Measurements from ENCODE around the gene CAMK1D.

Gene CAMK1D

DNA sequence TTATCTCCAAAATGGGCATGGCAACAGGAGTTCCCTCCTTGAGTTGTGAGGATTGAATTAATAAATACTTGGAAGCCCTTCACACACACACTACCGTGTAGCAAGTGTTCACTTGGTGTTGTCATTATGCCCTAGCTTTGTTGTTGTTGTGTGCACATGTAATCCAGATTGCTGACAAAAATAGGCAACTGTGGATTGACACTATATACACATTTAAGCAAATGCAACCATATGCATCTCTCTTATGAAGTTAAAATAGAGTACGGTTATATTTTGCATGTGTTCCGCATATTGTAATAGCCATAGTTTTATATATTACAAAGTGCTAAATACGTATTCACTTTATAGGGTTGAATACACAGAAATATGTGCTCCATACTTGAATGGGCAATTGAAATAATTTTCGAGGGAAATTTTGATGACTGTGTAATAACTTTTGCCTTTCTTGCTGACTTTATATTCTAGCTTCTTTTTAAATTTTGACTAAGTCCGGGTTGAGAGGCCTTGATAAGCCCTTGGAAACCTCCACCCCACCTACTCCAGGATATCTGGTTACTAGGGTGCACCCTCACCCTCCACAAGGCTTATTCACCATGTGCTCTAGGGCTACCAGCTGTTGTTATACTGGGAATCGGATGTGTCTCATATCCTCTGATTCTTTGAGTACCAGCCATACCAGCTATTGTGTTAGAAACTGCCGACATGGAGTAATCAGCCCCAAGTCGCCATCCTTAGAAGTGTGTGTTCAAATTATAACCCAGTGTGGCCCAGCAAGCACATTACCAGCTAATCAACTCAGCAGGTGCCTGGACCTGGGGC is 265.0 kb downstream of the CAMK1D start:
- in situ Hi-C loops (cut with HindIII; ENCODE audit: low pct_ligation_motif_present, low pct_unique_long_range_greater_than_20kb, low sequenced_read_pairs), result no loop called here
- DNase-seq, result no peak

- DNase-seq, result no peak
Observed at GRCh38 chr10:12615296-12616220, 266.2 kb downstream of the CAMK1D start.

DNA sequence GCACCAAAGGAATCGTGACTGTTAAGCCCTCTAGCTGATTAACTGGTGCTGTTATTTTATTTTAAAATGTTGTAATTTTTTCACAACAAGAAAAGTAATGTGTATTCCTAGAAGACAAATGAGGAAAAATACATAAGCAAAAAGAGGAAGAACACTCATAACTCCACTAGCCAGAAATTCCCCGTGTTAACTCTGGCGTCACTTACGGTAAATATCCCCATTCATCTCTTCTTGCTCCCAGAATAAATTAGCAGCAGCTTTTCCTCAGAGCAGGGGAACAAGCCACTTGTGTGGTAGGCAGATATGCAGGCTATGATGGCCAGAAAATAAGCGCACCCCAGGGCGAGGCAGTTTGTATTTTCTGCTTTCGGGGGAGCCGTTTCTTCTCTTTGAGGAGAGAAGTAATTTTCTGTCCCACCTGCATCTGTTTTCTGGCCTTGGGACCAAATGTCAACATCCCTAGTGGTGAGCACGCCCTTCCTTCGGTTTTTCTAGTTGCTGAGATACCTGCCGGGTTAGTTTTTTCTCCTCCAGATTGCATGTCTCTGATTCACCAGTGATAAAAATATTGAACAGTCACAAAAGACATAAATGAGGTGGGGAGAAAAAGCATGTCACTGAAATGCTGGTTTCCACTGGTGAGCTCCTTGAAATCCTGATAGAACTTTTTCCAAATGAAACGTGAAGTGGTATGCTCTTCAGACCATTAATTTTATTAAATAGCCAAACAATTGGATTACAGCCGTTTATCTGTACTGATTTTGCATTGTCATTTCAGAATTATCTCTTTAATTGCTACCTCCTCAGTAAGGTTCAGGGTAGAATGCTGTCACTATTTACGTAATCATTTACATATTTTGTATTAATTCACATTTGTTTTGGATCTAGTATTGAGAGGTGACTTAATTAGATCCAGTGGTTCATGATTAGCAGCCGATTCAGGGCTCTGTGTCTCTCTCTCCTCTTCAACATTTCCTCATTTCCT is 268.1 kb downstream of the CAMK1D start:
- in situ Hi-C loops (cut with HindIII; ENCODE audit: low pct_ligation_motif_present, low pct_unique_long_range_greater_than_20kb, low sequenced_read_pairs), result no loop called here
- DNase-seq, result no peak

More at GRCh38 chr10:12615296-12616220, 266.2 kb downstream of the CAMK1D start:
- in situ Hi-C loops (cut with HindIII; ENCODE audit: low pct_ligation_motif_present, low pct_unique_long_range_greater_than_20kb, low sequenced_read_pairs), result no loop called here

- in situ Hi-C loops (cut with HindIII; ENCODE audit: low pct_ligation_motif_present, low pct_unique_long_range_greater_than_20kb, low sequenced_read_pairs), result no loop called here
- no peak for DNase-seq
Observed at GRCh38 chr10:12622016-12622415, 272.7 kb downstream of the CAMK1D start.

- no peak for DNase-seq
- in situ Hi-C loops (cut with HindIII; ENCODE audit: low pct_ligation_motif_present, low pct_unique_long_range_greater_than_20kb, low sequenced_read_pairs), result no loop called here
Observed at GRCh38 chr10:12622691-12623090, 273.3 kb downstream of the CAMK1D start.

DNA sequence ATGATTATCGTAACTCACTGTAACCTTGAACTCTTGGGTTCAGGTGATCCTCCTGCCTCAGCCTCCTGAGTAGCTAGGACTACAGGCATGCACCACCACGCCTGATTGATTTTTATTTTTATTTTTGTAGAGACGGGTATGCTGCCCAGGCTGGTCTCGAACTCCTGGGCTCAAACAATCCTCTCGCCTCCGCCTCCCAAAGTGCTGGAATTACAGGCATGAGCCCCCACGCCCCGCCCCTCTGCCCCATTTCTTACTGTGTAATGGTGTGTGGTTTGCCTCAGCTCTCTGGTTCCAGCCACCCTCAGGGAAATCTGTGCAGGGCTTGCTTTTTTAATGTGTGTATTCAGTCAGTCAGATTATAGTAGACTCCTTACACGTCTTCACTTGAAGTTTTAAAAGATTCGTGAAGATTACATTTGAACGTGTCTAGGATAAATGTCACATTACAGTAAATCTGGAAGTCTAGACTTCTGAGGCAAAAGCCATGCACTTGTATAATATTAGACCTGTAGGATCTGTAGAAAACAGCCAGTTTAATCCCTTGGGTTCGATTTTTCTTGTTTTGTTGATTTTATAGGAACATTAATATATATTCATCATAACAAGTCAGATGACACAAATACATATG is 276.2 kb downstream of the CAMK1D start:
- in situ Hi-C loops (cut with HindIII; ENCODE audit: low pct_ligation_motif_present, low pct_unique_long_range_greater_than_20kb, low sequenced_read_pairs), result no loop called here
- DNase-seq, result no peak

- peak; percentile 22 for DNase-seq
- in situ Hi-C loops (cut with HindIII; ENCODE audit: low pct_ligation_motif_present, low pct_unique_long_range_greater_than_20kb, low sequenced_read_pairs), result no loop called here
Observed at GRCh38 chr10:12628153-12628552, 278.8 kb downstream of the CAMK1D start.

GRCh38 chr10:12628964-12629766 is 279.8 kb downstream of the CAMK1D start:
- in situ Hi-C loops (cut with HindIII; ENCODE audit: low pct_ligation_motif_present, low pct_unique_long_range_greater_than_20kb, low sequenced_read_pairs), result no loop called here
- peak; percentile 35 for DNase-seq

DNA sequence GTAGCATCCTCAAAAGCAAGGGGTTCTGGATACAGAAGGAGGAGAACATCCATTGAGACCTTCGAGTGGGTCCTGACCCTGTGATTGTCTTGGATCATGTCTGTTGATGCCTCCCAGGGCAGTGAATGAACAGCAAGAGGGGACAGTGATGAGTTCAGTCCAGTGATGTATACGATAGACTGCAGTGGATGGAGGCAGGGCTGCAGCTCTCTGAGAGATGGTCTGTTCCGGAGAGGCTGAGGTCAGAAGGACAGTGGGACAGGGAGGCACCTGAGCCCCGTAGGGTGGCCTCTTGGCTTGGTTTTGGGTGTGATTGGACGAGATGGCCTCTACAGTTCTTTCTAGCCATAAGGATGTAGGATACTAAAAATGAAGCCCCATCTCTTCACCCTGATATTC is 280.4 kb downstream of the CAMK1D start:
- in situ Hi-C loops (cut with HindIII; ENCODE audit: low pct_ligation_motif_present, low pct_unique_long_range_greater_than_20kb, low sequenced_read_pairs), result no loop called here
- DNase-seq, result no peak

DNA sequence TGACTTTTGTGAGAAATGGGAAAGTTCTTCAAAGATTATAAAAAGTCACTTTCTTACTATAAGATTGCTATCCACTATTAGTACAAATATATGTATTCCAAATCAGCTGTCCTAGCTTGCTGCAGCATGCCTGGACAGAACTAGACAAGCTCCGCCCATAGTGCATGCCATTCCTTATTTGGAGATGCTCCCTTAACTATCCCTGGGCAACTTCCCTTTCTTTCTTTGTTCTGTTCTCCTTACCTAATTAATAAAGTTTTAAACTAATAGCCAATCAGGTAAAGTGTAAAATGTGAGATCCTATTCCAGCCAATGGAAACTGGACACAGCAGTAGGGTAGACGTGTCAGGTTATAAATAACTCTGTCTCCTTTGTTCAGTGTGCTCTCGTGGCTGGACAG is 281.9 kb downstream of the CAMK1D start:
- DNase-seq, result peak; percentile 14

DNA sequence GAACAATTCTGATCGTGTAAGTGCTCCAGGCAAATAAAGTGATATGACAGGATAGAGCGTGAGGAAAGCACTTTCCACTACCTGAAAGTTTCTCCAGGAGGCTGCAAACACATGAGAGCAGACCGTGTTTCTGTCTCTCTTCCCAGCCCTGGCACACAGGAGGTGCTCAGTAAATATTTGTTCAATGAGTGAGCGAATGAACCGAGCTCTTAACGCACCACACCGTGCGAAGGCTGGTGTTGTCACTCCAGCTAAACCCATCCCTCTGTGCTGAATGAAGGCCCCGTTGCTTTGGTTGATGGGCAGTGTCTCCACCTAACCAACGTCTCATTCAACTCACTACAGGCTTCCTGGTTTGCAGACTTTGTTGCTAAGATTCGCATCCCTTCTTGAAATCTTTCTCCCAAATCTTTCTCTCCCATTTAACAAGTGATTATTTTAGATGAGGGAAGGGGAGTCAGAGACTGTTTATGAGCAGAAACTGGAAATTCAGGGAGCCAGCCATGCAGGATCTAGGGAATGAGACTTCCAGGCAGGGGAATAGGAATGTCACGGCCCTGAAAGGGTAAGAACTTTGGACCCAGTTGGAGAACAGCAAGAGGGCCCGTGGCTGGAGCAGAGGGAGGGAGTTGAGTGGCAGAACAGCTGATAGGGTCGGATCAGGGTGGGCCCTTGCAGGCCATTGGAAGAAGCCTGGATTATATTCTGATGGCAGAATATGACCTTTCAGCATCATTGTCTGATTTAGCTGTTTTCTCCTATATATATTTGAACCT is 282.6 kb downstream of the CAMK1D start:
- no peak for DNase-seq
- in situ Hi-C loops (cut with HindIII; ENCODE audit: low pct_ligation_motif_present, low pct_unique_long_range_greater_than_20kb, low sequenced_read_pairs), result no loop called here

More for the DNA sequence above, 281.9 kb downstream of the CAMK1D start:
- in situ Hi-C loops (cut with HindIII; ENCODE audit: low pct_ligation_motif_present, low pct_unique_long_range_greater_than_20kb, low sequenced_read_pairs), result no loop called here

DNA sequence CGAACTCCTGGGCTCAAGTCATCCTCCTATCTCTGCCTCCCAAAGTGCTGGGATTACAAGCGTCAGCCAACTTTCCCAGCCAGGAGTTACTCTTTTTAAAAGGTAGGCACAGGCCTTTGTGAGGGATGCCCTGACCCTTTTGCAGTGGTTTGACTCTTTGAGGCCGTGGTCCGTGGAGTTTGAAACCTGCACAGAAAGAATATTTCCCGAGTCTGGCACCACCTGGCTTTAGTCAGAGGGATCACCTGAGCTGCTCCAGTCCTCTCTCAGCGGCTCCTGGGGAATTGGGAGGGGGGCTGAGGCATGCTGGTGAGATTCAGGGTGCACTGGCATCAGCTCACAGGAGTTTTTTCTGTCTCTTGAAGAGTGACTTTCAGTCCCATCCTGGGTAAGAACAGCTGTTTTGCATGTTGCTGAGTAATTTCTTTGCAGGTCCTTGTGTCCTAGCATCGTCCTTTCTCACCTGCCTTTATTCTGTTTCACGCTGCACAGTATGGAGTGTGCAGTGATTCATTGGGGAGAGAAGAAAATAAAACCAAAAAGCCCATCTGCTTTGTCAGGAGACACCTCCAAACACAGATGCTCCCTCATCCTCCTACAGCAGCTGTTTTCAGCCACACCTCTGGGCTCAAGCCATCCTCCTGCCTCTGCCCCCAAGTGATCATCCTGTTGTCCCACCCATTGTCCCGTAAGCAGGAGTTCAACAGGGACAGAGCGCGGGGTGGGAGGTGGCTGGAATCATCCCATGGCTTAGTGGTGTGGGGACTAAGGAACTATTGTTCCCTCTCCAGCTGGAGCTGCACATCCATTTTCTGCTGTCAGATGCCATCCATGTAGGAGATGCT is 284.7 kb downstream of the CAMK1D start:
- in situ Hi-C loops (cut with HindIII; ENCODE audit: low pct_ligation_motif_present, low pct_unique_long_range_greater_than_20kb, low sequenced_read_pairs), result no loop called here

DNA sequence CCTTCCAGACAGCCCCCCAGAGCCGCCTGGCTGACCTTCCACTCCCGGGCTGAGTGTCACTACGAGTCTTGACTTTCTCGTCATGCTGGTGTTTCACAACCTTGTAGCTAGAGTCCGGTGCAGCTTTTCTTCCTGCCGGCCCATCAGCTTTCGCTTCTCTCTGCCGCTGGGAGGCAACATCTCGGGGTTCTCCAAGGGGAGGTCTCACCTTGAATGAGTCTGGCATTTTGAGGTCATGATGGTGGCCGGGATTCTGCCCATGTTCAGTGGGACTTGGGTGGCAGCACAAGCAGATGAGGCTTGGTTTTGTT is 285.2 kb downstream of the CAMK1D start:
- DNase-seq, result no peak
- in situ Hi-C loops (cut with HindIII; ENCODE audit: low pct_ligation_motif_present, low pct_unique_long_range_greater_than_20kb, low sequenced_read_pairs), result no loop called here

More for the DNA sequence above, 284.7 kb downstream of the CAMK1D start:
- DNase-seq, result no peak

DNA sequence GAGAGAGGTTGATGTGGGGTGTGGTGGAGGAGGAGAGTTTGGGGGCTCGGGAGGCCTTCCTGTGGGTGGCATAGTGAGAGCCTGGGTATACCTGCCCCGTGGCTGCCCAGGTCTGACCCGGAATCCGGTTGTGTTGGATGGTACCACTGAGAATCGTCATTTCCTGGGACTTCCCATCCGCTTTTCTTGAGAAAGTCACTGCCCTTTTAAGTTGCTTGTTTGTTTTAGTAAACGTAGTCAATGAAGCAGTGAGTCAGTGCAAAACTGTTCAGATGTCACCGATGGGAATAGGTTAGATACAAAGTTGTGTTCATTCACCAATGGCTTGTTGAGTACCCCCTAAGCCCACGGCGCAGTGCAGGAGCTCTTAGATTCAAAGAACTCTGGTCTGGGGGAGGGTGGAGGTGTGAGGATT is 285.8 kb downstream of the CAMK1D start:
- in situ Hi-C loops (cut with HindIII; ENCODE audit: low pct_ligation_motif_present, low pct_unique_long_range_greater_than_20kb, low sequenced_read_pairs), result no loop called here
- DNase-seq, result peak; percentile 27

- no peak for DNase-seq
- in situ Hi-C loops (cut with HindIII; ENCODE audit: low pct_ligation_motif_present, low pct_unique_long_range_greater_than_20kb, low sequenced_read_pairs), result no loop called here
Observed at GRCh38 chr10:12636571-12636970, 287.2 kb downstream of the CAMK1D start.

GRCh38 chr10:12637649-12638048 is 288.3 kb downstream of the CAMK1D start:
- no peak for DNase-seq
- in situ Hi-C loops (cut with HindIII; ENCODE audit: low pct_ligation_motif_present, low pct_unique_long_range_greater_than_20kb, low sequenced_read_pairs), result no loop called here
